IPS-18c (cell line): ENCODE data around the gene KPRP.

Experiments
- H3K4me3 ChIP-seq: 2 replicates; pipeline ENCODE4 v1.7.0; 2013; ENCODE audit warnings: low read depth, mild to moderate bottlenecking, low read length, moderate library complexity; ENCODE audit not compliant: insufficient read depth
- H3K9me3 ChIP-seq: one replicate; pipeline ENCODE4 v1.6.1; 2013; ENCODE audit warnings: mild to moderate bottlenecking, low read length, moderate library complexity; ENCODE audit not compliant: control insufficient read depth, insufficient read depth

KPRP gene

GRCh38 chr1:152757747-152758146 lies at the start of gene KPRP:
Gene KPRP (plus strand): TSS chr1:152758025. CDS start chr1:152759589, 1,564 bp downstream.
- peaks cover 26% of the 10 kb centered on the region for H3K9me3 ChIP-seq
- H3K4me3 ChIP-seq = no peak within 1 kb of the TSS

GRCh38 chr1:152718238-152718637 lies 39.6 kb upstream of the KPRP start:
- H3K9me3 ChIP-seq = peaks cover 7% of the 10 kb centered on the region
- H3K4me3 ChIP-seq = no peak overlapping the region

GRCh38 chr1:152725261-152725660 lies 32.6 kb upstream of the KPRP start:
- H3K9me3 ChIP-seq = no peaks in the 10 kb centered on the region
- no peak overlapping the region for H3K4me3 ChIP-seq

GRCh38 chr1:152728986-152729385 lies 28.8 kb upstream of the KPRP start:
- H3K9me3 ChIP-seq = peaks cover 8% of the 10 kb centered on the region
- no peak overlapping the region for H3K4me3 ChIP-seq

GRCh38 chr1:152735648-152736047 lies 22.2 kb upstream of the KPRP start:
- Histone ChIP-seq H3K4me3 (no peak overlapping the region), H3K9me3 (peaks cover 4% of the 10 kb centered on the region)

GRCh38 chr1:152737997-152738396 lies 19.8 kb upstream of the KPRP start:
- H3K9me3 ChIP-seq = no peaks in the 10 kb centered on the region
- H3K4me3 ChIP-seq = no peak overlapping the region

- H3K4me3 ChIP-seq = no peak overlapping the region
- H3K9me3 ChIP-seq = peaks cover 3% of the 10 kb centered on the region
These were observed 18.0 kb upstream of the KPRP start for GRCh38 chr1:152739841-152740240.

GRCh38 chr1:152741656-152742055 lies 16.2 kb upstream of the KPRP start:
- Histone ChIP-seq H3K4me3 (no peak overlapping the region), H3K9me3 (peaks cover 6% of the 10 kb centered on the region)

- Histone ChIP-seq H3K9me3 (peaks cover 6% of the 10 kb centered on the region), H3K4me3 (no peak overlapping the region; the same call in 1 of the 2 replicates)
These were observed 14.3 kb upstream of the KPRP start for GRCh38 chr1:152743371-152744145.

- H3K4me3 ChIP-seq = no peak overlapping the region
- peaks cover 6% of the 10 kb centered on the region for H3K9me3 ChIP-seq
These were observed 12.5 kb upstream of the KPRP start for GRCh38 chr1:152745289-152745704.

GRCh38 chr1:152745765-152746444 lies 11.9 kb upstream of the KPRP start:
- Histone ChIP-seq H3K4me3 (no peak overlapping the region), H3K9me3 (peaks cover 6% of the 10 kb centered on the region)

- Histone ChIP-seq H3K4me3 (no peak overlapping the region), H3K9me3 (peaks cover 6% of the 10 kb centered on the region)
These were observed 10.0 kb upstream of the KPRP start for GRCh38 chr1:152747831-152748230.

GRCh38 chr1:152752225-152752624 lies 5.6 kb upstream of the KPRP start:
- Histone ChIP-seq H3K4me3 (no peak overlapping the region), H3K9me3 (peaks cover 5% of the 10 kb centered on the region)

GRCh38 chr1:152753586-152753985 lies 4.2 kb upstream of the KPRP start:
- H3K4me3 ChIP-seq = no peak overlapping the region
- H3K9me3 ChIP-seq = peaks cover 10% of the 10 kb centered on the region

- H3K4me3 ChIP-seq = no peak overlapping the region
- peaks cover 26% of the 10 kb centered on the region for H3K9me3 ChIP-seq
These were observed 953 bp upstream of the KPRP start for GRCh38 chr1:152756872-152757271.

GRCh38 chr1:152758636-152759035 lies 811 bp downstream of the KPRP start:
- Histone ChIP-seq H3K9me3 (peaks cover 28% of the 10 kb centered on the region), H3K4me3 (no peak overlapping the region)

GRCh38 chr1:152759453-152760173 lies 1.8 kb downstream of the KPRP start:
- Histone ChIP-seq H3K4me3 (no peak overlapping the region), H3K9me3 (peaks cover 31% of the 10 kb centered on the region)
